Measurements from ENCODE around the gene RTN4RL1.

RTN4RL1 gene

DNA sequence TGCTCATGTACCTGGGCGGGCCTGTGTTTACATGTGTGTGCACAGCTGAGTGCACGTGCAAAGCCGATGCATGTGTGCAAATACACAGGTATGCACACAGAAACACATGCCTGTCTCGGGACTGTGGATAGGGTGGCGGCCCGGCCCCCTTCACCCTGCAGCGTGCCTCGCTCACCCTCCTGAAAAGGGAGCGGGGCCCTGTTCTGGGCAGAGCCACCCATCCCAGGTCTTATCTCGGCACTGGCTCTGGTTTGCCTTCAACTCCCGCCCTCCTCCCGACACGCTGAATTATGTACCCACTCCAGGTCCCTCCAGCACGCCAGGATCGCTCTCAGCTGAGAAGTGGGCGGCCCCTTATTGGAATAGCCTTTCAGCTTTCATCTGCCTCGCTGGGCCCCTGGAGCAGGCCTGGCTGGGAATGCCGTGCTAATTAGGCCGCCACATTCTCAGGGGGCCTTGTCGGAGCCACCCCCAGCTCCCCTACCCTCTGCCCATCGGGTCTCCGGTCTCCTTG, 77.8 kb downstream of the RTN4RL1 start:
- TF ChIP-seq, protein P1, sequence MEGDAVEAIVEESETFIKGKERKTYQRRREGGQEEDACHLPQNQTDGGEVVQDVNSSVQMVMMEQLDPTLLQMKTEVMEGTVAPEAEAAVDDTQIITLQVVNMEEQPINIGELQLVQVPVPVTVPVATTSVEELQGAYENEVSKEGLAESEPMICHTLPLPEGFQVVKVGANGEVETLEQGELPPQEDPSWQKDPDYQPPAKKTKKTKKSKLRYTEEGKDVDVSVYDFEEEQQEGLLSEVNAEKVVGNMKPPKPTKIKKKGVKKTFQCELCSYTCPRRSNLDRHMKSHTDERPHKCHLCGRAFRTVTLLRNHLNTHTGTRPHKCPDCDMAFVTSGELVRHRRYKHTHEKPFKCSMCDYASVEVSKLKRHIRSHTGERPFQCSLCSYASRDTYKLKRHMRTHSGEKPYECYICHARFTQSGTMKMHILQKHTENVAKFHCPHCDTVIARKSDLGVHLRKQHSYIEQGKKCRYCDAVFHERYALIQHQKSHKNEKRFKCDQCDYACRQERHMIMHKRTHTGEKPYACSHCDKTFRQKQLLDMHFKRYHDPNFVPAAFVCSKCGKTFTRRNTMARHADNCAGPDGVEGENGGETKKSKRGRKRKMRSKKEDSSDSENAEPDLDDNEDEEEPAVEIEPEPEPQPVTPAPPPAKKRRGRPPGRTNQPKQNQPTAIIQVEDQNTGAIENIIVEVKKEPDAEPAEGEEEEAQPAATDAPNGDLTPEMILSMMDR (IDR thresholded peaks at IDR 0.05; ENCODE audit: control extremely low read depth, extremely low read depth, low read depth, missing control alignments), result no peak
- DNase-seq (ENCODE audit: extremely low spot score), result no peak
- ChIA-PET POLR2A (no interaction called here), CTCF (no interaction called here)

GRCh38 chr17:1946021-1946932, 78.9 kb downstream of the RTN4RL1 start:
- TF ChIP-seq, protein P1 (IDR thresholded peaks at IDR 0.05; ENCODE audit: control extremely low read depth, extremely low read depth, low read depth, missing control alignments), result no peak
- CTCF ChIA-PET, result no interaction called here
- POLR2A ChIA-PET, result no interaction called here
- DNase-seq (ENCODE audit: extremely low spot score), result no peak

GRCh38 chr17:1945621-1946020, 79.5 kb downstream of the RTN4RL1 start:
- TF ChIP-seq, protein P1 (IDR thresholded peaks at IDR 0.05; ENCODE audit: control extremely low read depth, extremely low read depth, low read depth, missing control alignments), result no peak
- DNase-seq (ENCODE audit: extremely low spot score), result no peak
- ChIA-PET POLR2A (no interaction called here), CTCF (no interaction called here)

DNA sequence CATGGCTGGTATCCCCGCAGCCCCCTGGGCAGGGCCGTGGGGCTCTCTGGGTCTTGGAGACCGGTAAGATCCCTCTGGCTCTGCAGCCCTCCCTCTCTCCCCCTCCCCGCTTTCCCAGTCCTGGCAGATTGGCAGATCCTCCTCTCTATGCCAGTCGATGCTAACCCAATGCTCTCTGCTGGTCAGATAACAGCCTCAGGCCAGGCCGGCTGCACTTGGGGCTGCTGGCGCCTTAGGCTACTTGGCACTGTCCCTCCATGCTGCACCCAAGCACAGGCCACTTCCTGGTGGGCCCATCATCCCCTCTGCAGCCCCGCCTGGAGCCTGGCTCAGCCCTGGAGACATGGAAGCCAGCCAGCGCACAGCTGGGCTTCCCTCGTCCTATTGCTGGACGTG, 81.7 kb downstream of the RTN4RL1 start:
- no peak for DNase-seq (ENCODE audit: extremely low spot score)
- POLR2A ChIA-PET, result no interaction called here
- TF ChIP-seq, protein P1 (IDR thresholded peaks at IDR 0.05; ENCODE audit: control extremely low read depth, extremely low read depth, low read depth, missing control alignments), result no peak
- CTCF ChIA-PET, result interaction anchor here (1.2 kb wide), 1 partner anchor 35 kb away, joined by 3 read pairs; no protein-coding TSS in a partner anchor

- ChIA-PET CTCF (interaction anchor here (1.2 kb wide), 1 partner anchor 36 kb away, joined by 3 read pairs; no protein-coding TSS in a partner anchor), POLR2A (no interaction called here)
- DNase-seq (ENCODE audit: extremely low spot score), result no peak
- TF ChIP-seq, protein P1 (IDR thresholded peaks at IDR 0.05; ENCODE audit: control extremely low read depth, extremely low read depth, low read depth, missing control alignments), result no peak
These were observed 82.3 kb downstream of the RTN4RL1 start for GRCh38 chr17:1942666-1943435.

DNA sequence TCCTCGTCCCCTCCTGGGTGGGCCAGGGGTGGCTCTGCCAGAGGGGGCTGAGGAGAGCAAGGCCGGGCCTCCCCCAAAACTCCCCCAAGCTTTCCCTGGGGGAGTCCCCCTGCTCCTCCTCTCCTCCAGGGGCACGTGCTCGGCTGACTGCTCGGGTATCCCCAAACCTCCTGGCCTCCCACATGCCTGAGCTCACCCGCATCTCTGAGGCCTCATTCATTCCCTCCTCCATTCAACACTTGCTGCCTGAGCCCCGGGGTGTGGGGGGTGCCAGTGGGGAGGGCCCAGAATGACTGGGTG, 83.1 kb downstream of the RTN4RL1 start:
- TF ChIP-seq, protein P1 (IDR thresholded peaks at IDR 0.05; ENCODE audit: control extremely low read depth, extremely low read depth, low read depth, missing control alignments), result no peak
- CTCF ChIA-PET, result interaction anchor here (0.9 kb wide), 1 partner anchor 222 kb away, joined by 3 read pairs; no protein-coding TSS in a partner anchor

More for the DNA sequence above, 83.1 kb downstream of the RTN4RL1 start:
- DNase-seq (ENCODE audit: extremely low spot score), result no peak
- POLR2A ChIA-PET, result no interaction called here

Measured in GM10248 (cell line).